DND-41 (cell line): ENCODE measurements around the gene GRIN2A.

ENCODE experiments used
- EZH2 ChIP-seq: IDR thresholded peaks from 3 replicates; pipeline ENCODE4 v1.6.1; 2012; ENCODE audit warnings: borderline replicate concordance, low read depth, mild to moderate bottlenecking, moderate library complexity, low read length, inconsistent platforms; ENCODE audit not compliant: severe bottlenecking
- TF ChIP-seq, protein P1 (sequence below): IDR thresholded peaks from 2 replicates; pipeline ENCODE4 v1.5.1; 2012; ENCODE audit warnings: borderline replicate concordance, low read length, moderate library complexity, mild to moderate bottlenecking; ENCODE audit not compliant: poor library complexity, severe bottlenecking; ENCODE audit errors: extremely low read depth

DNA sequence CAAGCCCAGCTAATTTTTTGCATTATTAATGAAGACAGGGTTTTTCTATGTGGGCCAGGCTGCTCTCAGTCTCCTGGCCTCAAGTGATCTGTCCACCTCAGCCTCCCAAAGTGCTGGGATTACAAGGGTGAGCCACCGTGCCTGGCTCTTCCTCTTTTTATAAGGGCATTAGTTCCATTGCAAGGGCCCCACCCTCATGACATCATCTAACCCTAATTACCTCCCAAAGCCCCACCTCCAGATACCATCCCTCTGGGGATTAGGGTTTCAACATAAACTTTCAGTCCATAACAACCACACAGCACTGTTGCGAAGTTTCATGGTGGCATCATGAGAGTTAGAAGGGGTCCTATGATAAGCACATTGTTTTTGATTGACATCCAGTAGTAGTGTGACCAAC, 277.7 kb downstream of the GRIN2A start:
- TF ChIP-seq EZH2 = no peak
- TF ChIP-seq, protein P1, sequence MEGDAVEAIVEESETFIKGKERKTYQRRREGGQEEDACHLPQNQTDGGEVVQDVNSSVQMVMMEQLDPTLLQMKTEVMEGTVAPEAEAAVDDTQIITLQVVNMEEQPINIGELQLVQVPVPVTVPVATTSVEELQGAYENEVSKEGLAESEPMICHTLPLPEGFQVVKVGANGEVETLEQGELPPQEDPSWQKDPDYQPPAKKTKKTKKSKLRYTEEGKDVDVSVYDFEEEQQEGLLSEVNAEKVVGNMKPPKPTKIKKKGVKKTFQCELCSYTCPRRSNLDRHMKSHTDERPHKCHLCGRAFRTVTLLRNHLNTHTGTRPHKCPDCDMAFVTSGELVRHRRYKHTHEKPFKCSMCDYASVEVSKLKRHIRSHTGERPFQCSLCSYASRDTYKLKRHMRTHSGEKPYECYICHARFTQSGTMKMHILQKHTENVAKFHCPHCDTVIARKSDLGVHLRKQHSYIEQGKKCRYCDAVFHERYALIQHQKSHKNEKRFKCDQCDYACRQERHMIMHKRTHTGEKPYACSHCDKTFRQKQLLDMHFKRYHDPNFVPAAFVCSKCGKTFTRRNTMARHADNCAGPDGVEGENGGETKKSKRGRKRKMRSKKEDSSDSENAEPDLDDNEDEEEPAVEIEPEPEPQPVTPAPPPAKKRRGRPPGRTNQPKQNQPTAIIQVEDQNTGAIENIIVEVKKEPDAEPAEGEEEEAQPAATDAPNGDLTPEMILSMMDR = no peak
